Nephron (organoid): ENCODE data around the gene MAP3K20.
"Not testable (repeated sequence)": the region's sequence is repeated elsewhere in the genome, so short reads cannot be mapped to it uniquely, and the experiment has no call there.

Experiments used
- H3K27ac Mint-ChIP-seq, 3 experiments: 2 replicates each; pipeline ENCODE4 v1.8.0; 2020; ENCODE audit warnings: mixed read lengths in 3 of 3, mild to moderate bottlenecking in 2 of 3, moderate library complexity in 1 of 3
- H3K27me3 Mint-ChIP-seq: 2 replicates; pipeline ENCODE4 v1.8.0; 2021; ENCODE audit warnings: low read depth, mild to moderate bottlenecking, moderate library complexity, mixed read lengths
- H3K36me3 Mint-ChIP-seq: 2 replicates; pipeline ENCODE4 v1.8.0; 2020; ENCODE audit warnings: low read depth, mixed read lengths
- H3K4me1 Mint-ChIP-seq: 2 replicates; pipeline ENCODE4 v1.8.0; 2020; ENCODE audit warnings: mixed read lengths
- H3K4me3 Mint-ChIP-seq, 3 experiments: 2 replicates each; pipeline ENCODE4 v1.8.0; 2020; ENCODE audit warnings: mild to moderate bottlenecking in 3 of 3, mixed read lengths in 3 of 3, moderate library complexity in 2 of 3
- H3K9me3 Mint-ChIP-seq: 2 replicates; pipeline ENCODE4 v1.8.0; 2020; ENCODE audit warnings: mixed read lengths
- TF ChIP-seq, protein P1 (sequence below), 3 experiments: fragments of 200-600 bp; sonication (generic); IDR thresholded peaks; one replicate each; pipeline ENCODE4 v1.5.0; 2021; ENCODE audit warnings: antibody characterized with exemption in 3 of 3; ENCODE audit not compliant: unreplicated experiment in 3 of 3

MAP3K20 gene

DNA sequence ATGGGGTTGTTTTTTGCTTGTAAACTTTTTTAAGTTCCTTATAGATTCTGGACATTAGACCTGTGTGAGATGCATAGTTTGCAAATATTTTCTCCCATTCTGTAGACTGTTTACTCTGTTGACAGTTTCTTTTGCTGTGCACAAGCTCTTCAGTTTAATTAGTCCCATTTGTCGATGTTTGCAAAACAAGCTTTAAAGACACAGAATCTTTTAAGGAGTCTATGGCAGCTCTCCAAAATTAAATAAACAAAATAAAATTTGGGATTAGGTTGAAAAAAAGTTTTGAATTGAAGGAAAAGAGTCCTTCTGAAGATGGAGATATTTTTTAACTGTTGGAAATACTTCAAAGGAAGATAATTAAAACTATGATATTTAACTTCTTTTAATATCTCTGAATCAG, 88.8 kb downstream of the MAP3K20 start:
- no peak overlapping the region for H3K4me3 Mint-ChIP-seq
- H3K9me3 Mint-ChIP-seq = peaks cover 2% of the 10 kb centered on the region
- TF ChIP-seq, protein P1, sequence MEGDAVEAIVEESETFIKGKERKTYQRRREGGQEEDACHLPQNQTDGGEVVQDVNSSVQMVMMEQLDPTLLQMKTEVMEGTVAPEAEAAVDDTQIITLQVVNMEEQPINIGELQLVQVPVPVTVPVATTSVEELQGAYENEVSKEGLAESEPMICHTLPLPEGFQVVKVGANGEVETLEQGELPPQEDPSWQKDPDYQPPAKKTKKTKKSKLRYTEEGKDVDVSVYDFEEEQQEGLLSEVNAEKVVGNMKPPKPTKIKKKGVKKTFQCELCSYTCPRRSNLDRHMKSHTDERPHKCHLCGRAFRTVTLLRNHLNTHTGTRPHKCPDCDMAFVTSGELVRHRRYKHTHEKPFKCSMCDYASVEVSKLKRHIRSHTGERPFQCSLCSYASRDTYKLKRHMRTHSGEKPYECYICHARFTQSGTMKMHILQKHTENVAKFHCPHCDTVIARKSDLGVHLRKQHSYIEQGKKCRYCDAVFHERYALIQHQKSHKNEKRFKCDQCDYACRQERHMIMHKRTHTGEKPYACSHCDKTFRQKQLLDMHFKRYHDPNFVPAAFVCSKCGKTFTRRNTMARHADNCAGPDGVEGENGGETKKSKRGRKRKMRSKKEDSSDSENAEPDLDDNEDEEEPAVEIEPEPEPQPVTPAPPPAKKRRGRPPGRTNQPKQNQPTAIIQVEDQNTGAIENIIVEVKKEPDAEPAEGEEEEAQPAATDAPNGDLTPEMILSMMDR (IDR thresholded peaks at IDR 0.05; ENCODE audit: unreplicated experiment in 3 of 3) = no peak
- no peaks in the 10 kb centered on the region for H3K27me3 Mint-ChIP-seq
- H3K36me3 Mint-ChIP-seq = no peaks in the 10 kb centered on the region
- no peaks in the 10 kb centered on the region for H3K4me1 Mint-ChIP-seq
- no peak overlapping the region for H3K27ac Mint-ChIP-seq

DNA sequence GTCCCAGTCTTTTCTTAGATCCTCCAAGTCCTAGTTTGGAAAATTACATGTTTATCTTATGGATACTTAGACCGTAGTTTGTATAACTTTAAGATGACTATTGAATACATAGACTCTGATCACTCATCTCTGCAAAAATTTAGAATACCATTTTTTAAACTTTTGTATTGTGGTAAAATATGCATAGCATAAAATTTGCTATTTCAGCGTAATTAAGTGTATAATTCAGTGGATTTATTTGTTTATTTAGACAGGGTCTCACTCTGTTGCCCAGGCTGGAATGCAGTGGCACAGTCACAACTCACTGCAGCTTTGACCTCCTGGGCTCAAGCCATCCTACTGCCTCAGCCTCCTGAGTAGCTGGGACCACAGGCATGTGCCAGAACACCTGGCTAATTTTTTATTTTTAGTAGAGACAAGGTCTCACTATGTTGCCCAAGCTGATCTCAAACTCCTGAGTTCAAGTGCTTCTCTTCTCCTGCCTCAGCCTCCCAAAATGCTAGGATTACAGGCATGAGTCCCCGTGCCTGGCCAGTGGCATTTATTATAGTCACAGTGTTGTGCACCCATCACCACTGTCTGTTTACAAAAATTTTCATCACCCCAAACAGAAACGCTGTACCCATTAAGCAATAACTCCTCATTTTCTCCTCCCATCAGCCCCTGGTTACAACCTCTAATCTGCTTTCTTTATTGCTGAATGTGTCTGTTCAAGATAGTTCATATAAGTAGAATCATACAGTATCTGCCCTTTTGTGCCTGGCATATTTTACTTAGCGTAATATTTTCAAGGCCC, 90.0 kb downstream of the MAP3K20 start:
- peaks cover 2% of the 10 kb centered on the region for H3K9me3 Mint-ChIP-seq
- H3K27ac Mint-ChIP-seq = no peak overlapping the region
- H3K36me3 Mint-ChIP-seq = no peaks in the 10 kb centered on the region
- H3K4me3 Mint-ChIP-seq = no peak overlapping the region
- no peaks in the 10 kb centered on the region for H3K4me1 Mint-ChIP-seq
- TF ChIP-seq, protein P1 (IDR thresholded peaks at IDR 0.05; ENCODE audit: unreplicated experiment in 3 of 3) = no peak
- H3K27me3 Mint-ChIP-seq = no peaks in the 10 kb centered on the region

DNA sequence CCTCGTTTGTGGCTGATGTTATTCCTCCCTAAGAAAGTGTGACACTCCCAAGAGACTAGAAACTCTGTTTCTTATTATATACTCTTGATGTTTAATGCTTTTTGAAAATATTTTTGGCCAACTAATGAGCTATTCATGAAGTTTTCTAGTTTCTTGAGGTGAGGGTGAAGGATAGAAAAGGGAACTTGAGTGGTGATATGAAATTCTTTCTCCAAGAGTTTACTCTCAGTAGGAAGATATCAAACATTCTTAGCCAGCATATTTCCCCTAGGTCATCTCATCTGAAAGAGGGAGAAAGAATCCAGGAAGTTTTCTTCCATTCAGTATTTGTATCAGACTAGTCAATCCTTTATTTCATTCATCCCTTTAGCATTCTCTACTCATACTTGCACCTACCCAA, 95.7 kb downstream of the MAP3K20 start:
- H3K27ac Mint-ChIP-seq = no peak overlapping the region
- H3K27me3 Mint-ChIP-seq = no peaks in the 10 kb centered on the region
- no peaks in the 10 kb centered on the region for H3K9me3 Mint-ChIP-seq
- H3K4me1 Mint-ChIP-seq = peaks cover 9% of the 10 kb centered on the region
- H3K36me3 Mint-ChIP-seq = no peaks in the 10 kb centered on the region
- H3K4me3 Mint-ChIP-seq = no peak overlapping the region
- TF ChIP-seq, protein P1 (IDR thresholded peaks at IDR 0.05; ENCODE audit: unreplicated experiment in 3 of 3) = no peak

DNA sequence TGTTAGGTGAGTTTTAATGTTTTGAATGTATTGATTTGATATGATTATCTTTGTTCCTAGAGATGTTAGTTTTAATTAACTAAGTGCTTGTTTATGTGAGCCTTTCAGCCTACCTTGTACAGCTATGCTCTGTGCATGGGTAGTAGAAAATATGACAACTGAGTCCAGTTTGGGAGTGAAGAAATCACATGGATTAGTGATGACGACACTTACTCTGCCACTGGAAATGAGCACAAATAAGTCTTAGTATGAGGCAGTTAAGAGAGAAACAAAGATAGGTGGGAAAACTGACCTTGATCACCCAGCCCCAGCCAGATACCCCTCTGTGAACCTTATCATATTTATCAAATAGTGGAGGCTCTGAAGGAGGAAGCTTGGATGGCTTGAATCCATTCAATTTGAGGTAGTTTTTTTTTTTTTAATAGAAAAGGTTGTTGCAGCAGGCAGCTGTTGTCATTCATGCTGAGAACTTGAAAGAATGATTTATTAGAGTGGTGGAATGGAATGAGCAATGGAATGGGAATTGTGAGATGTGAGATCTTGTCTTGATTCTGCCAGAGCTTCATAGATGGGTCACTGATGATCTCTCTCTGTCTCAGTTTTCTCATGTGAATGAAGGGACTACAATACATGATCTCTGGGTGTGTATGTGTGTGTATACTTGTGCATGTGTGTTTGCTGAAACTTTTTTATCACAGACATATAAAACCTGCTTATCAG, 96.4 kb downstream of the MAP3K20 start:
- Mint-ChIP-seq H3K4me3 (no peak overlapping the region), H3K36me3 (no peaks in the 10 kb centered on the region), H3K27ac (no peak overlapping the region), H3K4me1 (peaks cover 9% of the 10 kb centered on the region), H3K27me3 (no peaks in the 10 kb centered on the region), H3K9me3 (peaks cover 3% of the 10 kb centered on the region)
- TF ChIP-seq, protein P1 (IDR thresholded peaks at IDR 0.05; ENCODE audit: unreplicated experiment in 3 of 3) = no peak

DNA sequence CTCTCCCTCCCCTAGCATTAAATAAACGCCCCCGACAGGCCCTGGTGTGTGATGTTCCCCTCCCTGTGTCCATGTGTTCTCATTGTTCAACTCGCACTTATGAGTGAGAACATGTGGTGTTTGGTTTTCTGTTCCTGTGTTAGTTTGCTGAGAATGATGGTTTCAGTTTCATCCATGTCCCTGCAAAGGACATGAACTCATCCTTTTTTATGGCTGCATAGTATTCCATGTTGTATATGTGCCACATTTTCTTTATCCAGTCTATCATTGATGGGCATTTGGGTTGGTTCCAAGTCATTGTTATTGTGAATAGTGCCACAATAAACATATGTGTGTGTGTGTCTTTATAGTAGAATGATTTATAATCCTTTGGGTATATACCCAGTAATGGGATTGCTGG, 98.7 kb downstream of the MAP3K20 start:
- H3K36me3 Mint-ChIP-seq, H3K4me1 Mint-ChIP-seq, H3K9me3 Mint-ChIP-seq, H3K4me3 Mint-ChIP-seq, H3K27me3 Mint-ChIP-seq, H3K27ac Mint-ChIP-seq: not testable (repeated sequence)

DNA sequence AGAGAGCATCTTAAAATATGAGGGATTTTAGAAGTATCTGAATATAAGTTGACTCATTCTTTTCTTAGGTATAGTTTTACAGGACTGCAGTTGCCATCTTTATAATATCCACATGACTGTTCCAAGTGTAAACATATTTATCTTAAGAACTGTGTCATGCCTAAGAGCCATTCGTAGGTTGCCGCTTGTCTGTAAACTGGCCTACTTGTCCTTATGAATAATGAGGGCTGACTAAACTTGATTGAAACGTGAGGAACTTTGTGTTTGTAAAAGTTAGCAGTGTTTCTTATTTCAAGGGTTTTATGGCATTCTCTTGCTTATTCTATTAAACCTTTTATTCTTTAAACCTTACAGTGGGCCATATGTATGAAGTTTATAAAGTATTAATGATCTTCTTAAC, 99.6 kb downstream of the MAP3K20 start:
- no peak overlapping the region for H3K27ac Mint-ChIP-seq
- H3K4me3 Mint-ChIP-seq = no peak overlapping the region
- H3K36me3 Mint-ChIP-seq = no peaks in the 10 kb centered on the region
- H3K27me3 Mint-ChIP-seq = no peaks in the 10 kb centered on the region
- H3K4me1 Mint-ChIP-seq = peaks cover 9% of the 10 kb centered on the region
- H3K9me3 Mint-ChIP-seq = peaks cover 5% of the 10 kb centered on the region
- TF ChIP-seq, protein P1 (IDR thresholded peaks at IDR 0.05; ENCODE audit: unreplicated experiment in 3 of 3) = no peak
